ENCODE results near the gene WDR7.

The WDR7 gene

DNA sequence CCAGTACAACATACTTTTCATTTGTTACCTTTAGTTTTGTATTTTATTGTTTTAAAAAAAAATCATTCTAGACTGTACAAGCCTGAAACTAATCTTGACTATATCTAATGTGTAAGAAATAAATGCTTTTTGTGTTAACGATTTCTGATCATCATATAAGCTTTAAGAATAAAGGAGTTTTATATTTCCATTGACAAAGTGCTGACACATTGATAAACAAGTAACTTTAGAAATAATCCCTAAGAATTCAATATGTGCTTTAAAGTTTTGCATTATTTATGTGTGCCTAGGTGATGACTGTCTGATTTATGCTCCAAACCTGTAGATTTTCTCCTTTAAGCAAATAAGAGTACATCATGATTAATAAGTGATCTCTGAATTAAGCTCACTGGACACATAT lies 248.5 kb downstream of the WDR7 start:
- FAIRE-seq = no peak

DNA sequence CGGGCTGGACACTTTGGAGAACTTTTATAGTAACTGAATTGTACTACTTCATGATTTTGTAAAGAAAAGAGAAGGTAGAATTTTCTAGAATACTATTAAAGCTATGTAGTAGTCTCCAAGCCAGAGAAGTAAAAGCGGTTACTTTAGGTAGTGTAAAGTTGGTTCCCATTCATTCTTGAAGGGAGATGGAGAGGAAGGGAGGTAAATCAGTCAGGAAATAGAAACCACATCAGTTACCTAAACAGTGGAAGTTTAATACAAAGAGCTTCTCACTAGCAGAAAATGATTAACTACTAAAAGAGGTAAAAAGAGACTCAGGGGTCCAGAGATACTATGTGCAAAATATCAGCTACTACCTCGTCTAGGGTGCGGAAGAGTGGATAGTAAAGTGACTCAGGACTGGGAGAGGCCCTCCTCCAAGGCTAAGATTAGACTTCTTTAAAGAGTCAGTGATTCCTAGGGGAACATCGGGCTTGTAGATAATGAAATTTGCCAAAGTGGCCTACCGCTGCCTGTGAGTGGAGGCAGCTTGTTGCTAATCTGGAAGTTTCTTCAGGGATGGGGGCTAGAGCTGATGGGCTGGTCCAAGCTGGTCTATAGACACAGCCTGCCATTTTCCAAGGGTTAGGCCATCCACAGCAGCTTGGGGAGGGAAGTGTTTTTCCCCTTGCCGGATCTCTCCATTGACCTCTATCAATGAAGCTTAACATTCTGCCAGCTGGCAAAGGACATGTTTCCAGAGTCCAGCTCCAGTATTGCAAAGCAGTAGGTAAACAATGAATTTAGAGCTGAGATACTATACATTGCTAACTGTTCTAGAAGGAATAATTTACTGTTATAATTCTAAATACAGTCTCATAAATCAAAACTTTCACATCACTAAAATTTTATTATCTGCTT lies 249.3 kb downstream of the WDR7 start:
- FAIRE-seq = no peak

GRCh38 chr18:56901919-56902318 lies 250.8 kb downstream of the WDR7 start:
- FAIRE-seq = no peak

GRCh38 chr18:56902653-56903052 lies 251.5 kb downstream of the WDR7 start:
- FAIRE-seq = no peak

GRCh38 chr18:56903686-56904085 lies 252.5 kb downstream of the WDR7 start:
- FAIRE-seq = no peak

DNA sequence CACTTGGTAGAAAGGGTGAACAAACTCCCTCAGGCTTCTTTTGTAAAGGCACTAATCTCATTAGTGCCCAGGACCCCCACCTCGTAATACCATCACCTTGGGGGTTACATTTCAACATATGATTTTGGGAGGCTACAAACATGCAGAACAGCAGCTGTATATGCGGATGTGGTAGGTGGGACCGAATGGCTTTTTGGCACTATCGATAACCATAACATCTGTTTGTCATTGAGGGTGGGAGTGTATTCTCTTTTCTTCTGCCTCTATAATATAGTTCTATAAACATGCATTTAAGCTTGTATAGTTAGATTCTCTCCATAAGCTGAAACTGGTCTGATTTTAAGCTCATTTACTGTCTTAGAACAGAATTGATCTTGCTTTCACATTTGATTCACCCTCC lies 256.6 kb downstream of the WDR7 start:
- no peak for FAIRE-seq

DNA sequence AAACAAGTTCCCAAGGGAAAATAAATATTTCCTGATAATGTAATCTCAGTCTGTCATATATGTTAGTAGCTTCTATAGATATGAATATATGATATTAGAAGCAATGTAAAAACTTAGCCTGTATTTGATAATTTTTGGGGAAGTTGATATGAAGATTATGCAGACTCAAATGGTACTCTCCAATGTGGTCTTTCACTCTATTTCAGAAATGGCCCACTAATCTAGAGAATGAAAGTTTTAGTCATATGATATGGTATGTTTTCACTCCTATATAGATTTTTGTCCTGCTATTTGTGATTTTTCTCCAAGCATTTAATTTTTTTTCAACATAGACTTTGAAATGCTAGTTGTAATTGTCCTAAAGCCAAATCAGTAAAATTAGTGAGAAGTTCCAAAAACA lies 259.1 kb downstream of the WDR7 start:
- FAIRE-seq = no peak

GRCh38 chr18:56910967-56911366 lies 259.8 kb downstream of the WDR7 start:
- FAIRE-seq = no peak

- no peak for FAIRE-seq
Measured at GRCh38 chr18:56913941-56914340, 262.8 kb downstream of the WDR7 start.

DNA sequence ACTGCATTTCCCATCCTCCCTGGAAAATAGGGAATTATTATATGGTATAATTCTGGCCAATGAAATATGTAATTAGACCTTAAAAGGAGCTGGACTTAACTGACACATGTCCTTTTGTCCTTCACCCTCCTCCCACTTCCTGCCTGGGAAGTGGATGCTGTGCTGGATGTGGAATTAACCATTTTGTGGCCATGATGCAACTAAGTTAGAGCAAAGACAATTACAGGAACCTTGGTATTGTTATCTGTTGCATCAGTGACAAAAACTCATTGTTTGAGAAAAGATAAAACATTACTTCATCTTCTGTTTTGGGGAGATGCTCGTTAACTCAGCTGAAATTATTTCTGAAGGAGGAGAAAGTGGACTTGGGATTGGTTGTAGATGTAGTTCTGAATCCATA lies 268.0 kb downstream of the WDR7 start:
- FAIRE-seq = no peak

GRCh38 chr18:56921896-56922480 lies 270.8 kb downstream of the WDR7 start:
- no peak for FAIRE-seq

DNA sequence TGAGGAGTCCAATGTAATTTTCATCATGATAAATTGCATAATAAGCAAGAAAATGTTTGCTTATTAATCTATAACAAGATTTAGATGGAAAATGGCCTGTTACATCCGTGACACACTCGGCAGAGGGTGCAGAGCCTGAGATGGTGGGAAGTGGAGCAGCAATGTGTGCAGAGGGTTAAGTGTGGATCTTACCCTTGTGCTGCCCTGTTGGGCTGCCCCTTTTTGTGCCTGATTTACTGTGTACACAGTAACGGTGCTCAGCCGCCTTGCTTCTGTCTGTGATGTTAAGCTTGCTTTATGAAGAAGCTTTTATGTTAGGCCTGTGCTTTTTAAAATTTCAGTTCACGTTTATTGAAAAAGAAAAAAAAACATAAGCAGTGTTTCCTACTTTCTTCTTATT lies 275.6 kb downstream of the WDR7 start:
- FAIRE-seq = no peak

- no peak for FAIRE-seq
Measured at GRCh38 chr18:56927786-56928185, 276.6 kb downstream of the WDR7 start.

GRCh38 chr18:56929886-56930285 lies 278.7 kb downstream of the WDR7 start:
- FAIRE-seq = no peak

DNA sequence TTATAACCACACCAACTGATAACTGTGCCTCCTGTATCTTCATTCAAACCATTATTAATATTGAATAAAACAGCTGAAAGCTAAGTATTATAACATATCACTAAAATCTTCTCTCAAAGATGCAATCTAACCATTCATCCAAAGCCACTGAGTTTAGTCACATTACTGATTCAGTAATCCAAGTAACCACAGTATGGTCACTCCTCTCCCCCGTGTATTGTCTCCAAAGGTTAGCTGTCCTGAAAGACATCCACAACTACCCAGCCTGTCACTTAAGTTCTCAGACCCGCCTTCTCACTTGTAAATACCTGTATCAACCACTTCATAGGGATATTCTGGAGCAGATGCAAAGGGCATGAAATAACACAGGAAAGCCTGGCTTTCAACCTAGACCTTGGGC lies 282.3 kb downstream of the WDR7 start:
- FAIRE-seq = no peak

- FAIRE-seq = no peak
Measured at GRCh38 chr18:56934131-56934530, 283.0 kb downstream of the WDR7 start.

- FAIRE-seq = no peak
Measured at GRCh38 chr18:56934906-56935305, 283.7 kb downstream of the WDR7 start.

GRCh38 chr18:56935434-56936040 lies 284.4 kb downstream of the WDR7 start:
- FAIRE-seq = no peak

DNA sequence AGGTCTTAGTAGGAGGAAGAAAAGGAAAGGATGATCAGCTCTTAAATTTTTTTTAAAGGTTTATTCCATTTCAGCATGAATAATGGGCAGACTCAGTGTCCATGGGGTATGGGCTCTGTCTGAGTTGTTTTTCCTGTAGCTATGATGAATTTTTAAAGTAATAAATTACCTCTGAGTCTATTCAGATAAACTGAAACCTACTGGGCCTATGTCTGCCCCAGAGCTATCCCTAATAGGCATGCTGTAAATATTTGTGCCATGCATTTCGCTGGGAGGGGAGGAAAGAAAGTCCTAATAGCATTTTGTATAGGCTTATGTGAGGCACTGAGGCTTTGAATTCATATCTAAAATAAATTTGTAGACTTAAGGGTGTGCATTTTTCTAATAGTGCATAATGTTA lies 285.3 kb downstream of the WDR7 start:
- FAIRE-seq = no peak

GRCh38 chr18:56937874-56938430 lies 286.8 kb downstream of the WDR7 start:
- FAIRE-seq = no peak

DNA sequence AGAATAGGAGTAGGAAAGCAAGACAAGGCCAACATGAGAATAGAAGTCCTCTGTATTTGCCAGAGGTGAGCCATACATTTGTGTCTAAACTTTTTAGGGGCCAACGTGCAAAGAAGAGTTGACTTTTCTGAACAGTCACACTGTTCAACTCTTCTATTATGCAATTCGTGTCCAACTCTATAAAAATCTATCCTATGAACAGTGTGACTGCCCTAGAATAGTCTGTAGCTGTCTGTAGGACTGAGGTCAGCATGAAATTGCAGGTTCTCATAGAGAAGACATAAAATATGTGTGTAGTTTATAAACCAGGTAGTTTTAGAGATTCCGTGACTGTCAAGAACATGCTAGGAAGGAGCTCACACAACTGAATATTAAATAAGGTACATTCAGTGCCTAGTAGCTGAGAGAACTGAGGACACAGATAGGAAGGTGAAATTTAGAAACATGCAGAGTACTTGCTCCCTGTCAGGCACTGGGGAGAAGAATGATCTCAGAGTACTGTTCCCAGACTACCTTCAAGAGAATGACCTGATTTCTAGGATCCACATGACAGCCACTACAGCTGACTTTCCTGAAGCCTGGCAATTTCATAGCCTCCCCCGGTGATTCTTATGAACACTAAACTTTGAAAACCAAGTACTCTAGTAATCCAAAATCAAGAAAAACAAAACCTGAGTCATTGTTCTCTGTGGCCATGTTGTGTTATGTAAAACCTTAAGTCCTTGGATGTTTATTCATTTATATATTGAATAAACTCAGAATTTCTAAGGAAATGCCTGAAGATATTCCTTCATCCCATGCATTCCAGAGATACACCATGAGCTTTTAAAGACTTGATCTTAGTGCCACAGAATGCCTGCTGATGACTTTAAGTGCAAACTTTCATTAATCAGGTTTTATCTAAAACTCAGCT lies 294.3 kb downstream of the WDR7 start:
- no peak for FAIRE-seq

- no peak for FAIRE-seq
Measured at GRCh38 chr18:56947236-56947635, 296.1 kb downstream of the WDR7 start.

DNA sequence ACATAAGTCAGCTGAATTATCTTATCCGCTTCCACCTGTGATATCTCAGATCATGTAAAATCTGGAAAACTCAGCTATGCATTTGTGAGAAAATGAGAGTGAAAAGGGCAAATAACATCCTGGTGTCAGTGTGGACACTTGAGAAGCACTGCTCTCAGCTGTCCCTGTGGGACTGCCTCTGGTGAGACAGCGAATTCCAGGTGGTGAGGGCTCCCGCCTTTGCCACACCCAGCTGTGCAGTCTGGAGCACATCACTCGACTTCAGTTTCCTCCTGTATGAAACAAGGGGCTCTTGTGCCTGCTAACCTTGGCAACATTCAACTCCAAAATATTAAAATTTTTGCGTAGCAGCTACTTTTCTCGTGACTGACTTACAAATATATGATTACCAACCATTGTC lies 300.9 kb downstream of the WDR7 start:
- no peak for FAIRE-seq

Measured in G401.6 (cell line).